Mesenchymal stem cell (in vitro differentiated cells and primary cell): ENCODE results near the gene KATNAL2.

ENCODE experiments used
- DNase-seq: peaks from one replicate; pipeline ENCODE4 v3.0.0-alpha.2; 2013
- H2AFZ ChIP-seq: one replicate; pipeline ENCODE4 v1.6.1; 2013; ENCODE audit warnings: low read depth, mild to moderate bottlenecking, control low read depth, inconsistent platforms, low read length, moderate library complexity
- H2AK5ac ChIP-seq: 2 replicates; pipeline ENCODE4 v1.6.1; 2013; ENCODE audit warnings: low read length, moderate library complexity, mild to moderate bottlenecking, inconsistent platforms; ENCODE audit not compliant: severe bottlenecking
- H2BK120ac ChIP-seq: one replicate; pipeline ENCODE4 v1.6.1; 2013; ENCODE audit warnings: low read depth, mild to moderate bottlenecking, inconsistent platforms, low read length, moderate library complexity
- H2BK12ac ChIP-seq, 2 experiments: one replicate each; pipeline ENCODE4 v1.6.1; 2013; ENCODE audit warnings: inconsistent platforms in 2 of 2, low read length in 2 of 2, mild to moderate bottlenecking in 2 of 2, moderate library complexity in 2 of 2, control low read depth in 1 of 2
- H2BK15ac ChIP-seq: one replicate; pipeline ENCODE4 v1.6.1; 2013; ENCODE audit warnings: mild to moderate bottlenecking, low read depth, inconsistent platforms; ENCODE audit not compliant: poor library complexity, severe bottlenecking
- H2BK5ac ChIP-seq: 2 replicates; pipeline ENCODE4 v1.6.1; 2013; ENCODE audit warnings: low read depth, mild to moderate bottlenecking, low read length, control low read depth, inconsistent platforms; ENCODE audit not compliant: poor library complexity, severe bottlenecking
- H3K14ac ChIP-seq, 2 experiments: one replicate each; pipeline ENCODE4 v1.6.1; 2013; ENCODE audit warnings: inconsistent platforms in 2 of 2, low read length in 2 of 2, control low read depth in 1 of 2, mild to moderate bottlenecking in 1 of 2, moderate library complexity in 1 of 2
- H3K18ac ChIP-seq, 2 experiments: one replicate each; pipeline ENCODE4 v1.6.1; 2013; ENCODE audit warnings: inconsistent platforms in 2 of 2, low read length in 2 of 2, control low read depth in 1 of 2, low read depth in 1 of 2, mild to moderate bottlenecking in 1 of 2
- H3K23ac ChIP-seq, 2 experiments: one replicate each; pipeline ENCODE4 v1.6.1; 2013; ENCODE audit warnings: inconsistent platforms in 2 of 2, low read length in 2 of 2, mild to moderate bottlenecking in 2 of 2, moderate library complexity in 2 of 2, control low read depth in 1 of 2
- H3K27ac ChIP-seq: 2 replicates; pipeline ENCODE4 v1.5.1; 2013; ENCODE audit warnings: mild to moderate bottlenecking, moderate library complexity, low read length, control low read depth, inconsistent platforms; ENCODE audit not compliant: poor library complexity, severe bottlenecking
- H3K27me3 ChIP-seq, 2 experiments: 2 replicates each; pipeline versions ENCODE4 v1.6.1 to v1.7.0; 2013; ENCODE audit warnings: low read length in 2 of 2, mild to moderate bottlenecking in 2 of 2, moderate library complexity in 2 of 2, control low read depth in 1 of 2, inconsistent platforms in 1 of 2; ENCODE audit not compliant: control insufficient read depth in 1 of 2, insufficient read depth in 1 of 2
- H3K36me3 ChIP-seq, 2 experiments: 2 replicates each; pipeline versions ENCODE4 v1.6.1 to v1.7.0; 2013; ENCODE audit warnings: low read length in 2 of 2, control low read depth in 1 of 2, inconsistent platforms in 1 of 2, low read depth in 1 of 2, mild to moderate bottlenecking in 1 of 2; ENCODE audit not compliant: insufficient read depth in 2 of 2, control insufficient read depth in 1 of 2
- H3K4ac ChIP-seq, 2 experiments: one replicate each; pipeline ENCODE4 v1.6.1; 2013; ENCODE audit warnings: inconsistent platforms in 2 of 2, low read length in 2 of 2, mild to moderate bottlenecking in 2 of 2, moderate library complexity in 2 of 2, control low read depth in 1 of 2, low read depth in 1 of 2
- H3K4me1 ChIP-seq: 2 replicates; pipeline ENCODE4 v1.6.1; 2013; ENCODE audit warnings: low read depth, low read length, control low read depth; ENCODE audit not compliant: control insufficient read depth, insufficient read depth
- H3K4me2 ChIP-seq: 2 replicates; pipeline ENCODE4 v1.6.1; 2013; ENCODE audit warnings: low read length, mild to moderate bottlenecking, inconsistent platforms; ENCODE audit not compliant: poor library complexity, severe bottlenecking
- H3K4me3 ChIP-seq, 2 experiments: 2 replicates each; pipeline versions ENCODE4 v1.5.1 to v1.7.0; 2013; ENCODE audit warnings: low read length in 2 of 2, mild to moderate bottlenecking in 2 of 2, control low read depth in 1 of 2, low read depth in 1 of 2; ENCODE audit not compliant: insufficient read depth in 1 of 2
- H3K79me1 ChIP-seq: replicated peaks from 2 replicates; pipeline ENCODE4 v1.6.1; 2013; ENCODE audit warnings: mild to moderate bottlenecking, control low read depth, low read length, inconsistent platforms; ENCODE audit not compliant: poor library complexity, severe bottlenecking
- H3K9ac ChIP-seq: 2 replicates; pipeline ENCODE4 v1.7.0; 2013; ENCODE audit warnings: mild to moderate bottlenecking, low read length, moderate library complexity
- H3K9me3 ChIP-seq: 2 replicates; pipeline ENCODE4 v1.7.0; 2013; ENCODE audit warnings: mild to moderate bottlenecking, low read length; ENCODE audit not compliant: control insufficient read depth
- H4K8ac ChIP-seq: one replicate; pipeline ENCODE4 v1.6.1; 2013; ENCODE audit warnings: inconsistent platforms, mild to moderate bottlenecking, low read length, moderate library complexity
- H4K91ac ChIP-seq: one replicate; pipeline ENCODE4 v1.6.1; 2013; ENCODE audit warnings: mild to moderate bottlenecking, low read length, inconsistent platforms
- WGBS: methylation state at CpG from one replicate; pipeline ENCODE4 v1.1.7; 2013; ENCODE audit warnings: mixed read lengths; 5-methylcytosine and 5-hydroxymethylcytosine counted together

Gene KATNAL2

GRCh38 chr18:47143899-47144485 is 226.6 kb downstream of the KATNAL2 start:
- H3K14ac ChIP-seq = no peak overlapping the region
- no peaks in the 10 kb centered on the region for H3K9me3 ChIP-seq
- no peak overlapping the region for H4K91ac ChIP-seq
- no peak overlapping the region for H2BK15ac ChIP-seq
- H2AFZ ChIP-seq = no peak overlapping the region
- no peak overlapping the region for H3K9ac ChIP-seq
- H3K4me1 ChIP-seq = no peaks in the 10 kb centered on the region
- peaks cover 0 to 12% of the 10 kb centered on the region in 2 experiments for H3K36me3 ChIP-seq
- no peak overlapping the region for H3K4me3 ChIP-seq
- no peak overlapping the region for H3K4ac ChIP-seq
- H3K23ac ChIP-seq = no peak overlapping the region
- H3K4me2 ChIP-seq = no peak overlapping the region
- H3K27me3 ChIP-seq = no peaks in the 10 kb centered on the region
- no peak overlapping the region for H2BK120ac ChIP-seq
- H3K79me1 ChIP-seq = peaks cover 17% of the 10 kb centered on the region
- H2BK5ac ChIP-seq = no peak overlapping the region
- no peak for DNase-seq
- H2AK5ac ChIP-seq = no peak overlapping the region
- WGBS = 98% methylated on average over 4 of the region's 4 CpGs
- H4K8ac ChIP-seq = no peak overlapping the region
- no peak overlapping the region for H2BK12ac ChIP-seq
- no peak overlapping the region for H3K27ac ChIP-seq
- no peak overlapping the region for H3K18ac ChIP-seq

GRCh38 chr18:47146206-47146605 is 228.8 kb downstream of the KATNAL2 start:
- Histone ChIP-seq H3K9ac (no peak overlapping the region), H3K14ac (no peak overlapping the region), H4K91ac (no peak overlapping the region), H3K23ac (no peak overlapping the region), H3K4me2 (no peak overlapping the region), H3K4ac (no peak overlapping the region), H2AK5ac (no peak overlapping the region), H3K36me3 (peaks cover 0 to 12% of the 10 kb centered on the region in 2 experiments), H3K79me1 (peaks cover 13% of the 10 kb centered on the region), H3K4me1 (peaks cover 5% of the 10 kb centered on the region), H2BK12ac (no peak overlapping the region), H4K8ac (no peak overlapping the region), H2BK120ac (no peak overlapping the region), H2BK15ac (no peak overlapping the region), H3K27ac (no peak overlapping the region), H3K27me3 (no peaks in the 10 kb centered on the region), H3K9me3 (no peaks in the 10 kb centered on the region), H2AFZ (no peak overlapping the region), H3K18ac (no peak overlapping the region), H2BK5ac (no peak overlapping the region), H3K4me3 (no peak overlapping the region)
- DNase-seq = no peak
- WGBS = 92% methylated on average over 2 of the region's 3 CpGs

- Histone ChIP-seq H3K36me3 (peaks cover 0 to 20% of the 10 kb centered on the region in 2 experiments), H2BK12ac (no peak overlapping the region), H3K9ac (peak overlapping the region; percentile 96), H3K79me1 (peaks cover 9% of the 10 kb centered on the region), H3K4me1 (peaks cover 5% of the 10 kb centered on the region), H2BK15ac (peak overlapping the region; percentile 33), H4K91ac (no peak overlapping the region), H3K4ac (peak overlapping the region; percentile 8 to 54), H2AK5ac (no peak overlapping the region), H4K8ac (peak overlapping the region; percentile 96), H3K4me2 (peak overlapping the region; percentile 92), H3K23ac (no peak overlapping the region), H3K18ac (peak overlapping the region; percentile 72 to 97), H2BK120ac (no peak overlapping the region), H3K4me3 (peak overlapping the region; percentile 64 to 89), H2BK5ac (no peak overlapping the region), H3K14ac (no peak overlapping the region), H2AFZ (peak overlapping the region; percentile 2), H3K9me3 (no peaks in the 10 kb centered on the region), H3K27me3 (no peaks in the 10 kb centered on the region), H3K27ac (peak overlapping the region; percentile 98)
- no peak for DNase-seq
- WGBS = 31% methylated on average over 12 of the region's 12 CpGs
Measured at GRCh38 chr18:47149457-47150028, 232.1 kb downstream of the KATNAL2 start.

- Histone ChIP-seq H3K18ac (peak within 1 kb of the TSS; percentile 72 to 97), H3K14ac (peak within 1 kb of the TSS in 1 of 2 experiments; percentile 5), H3K27me3 (no peaks in the 10 kb centered on the region), H3K9ac (peak within 1 kb of the TSS; percentile 96), H2BK120ac (peak within 1 kb of the TSS; percentile 96), H3K9me3 (no peaks in the 10 kb centered on the region), H3K4me1 (peaks cover 5% of the 10 kb centered on the region), H2AFZ (peak within 1 kb of the TSS; percentile 2), H2BK12ac (no peak within 1 kb of the TSS), H4K91ac (peak within 1 kb of the TSS; percentile 97), H3K79me1 (peaks cover 9% of the 10 kb centered on the region), H3K4me2 (peak within 1 kb of the TSS; percentile 92), H2BK5ac (peak within 1 kb of the TSS; percentile 92), H3K27ac (peak within 1 kb of the TSS; percentile 98), H2BK15ac (peak within 1 kb of the TSS; percentile 97), H4K8ac (peak within 1 kb of the TSS; percentile 96), H3K23ac (no peak within 1 kb of the TSS), H3K4ac (peak within 1 kb of the TSS; percentile 8 to 82), H3K4me3 (peak within 1 kb of the TSS; percentile 64 to 89), H2AK5ac (no peak within 1 kb of the TSS), H3K36me3 (peaks cover 0 to 27% of the 10 kb centered on the region in 2 experiments)
- WGBS = 1% methylated on average over 60 of the region's 70 CpGs
- peak; percentile 88 for DNase-seq
Measured at GRCh38 chr18:47150029-47150823, 232.8 kb downstream of the KATNAL2 start, which contains the start of gene HDHD2. HDHD2 (minus strand) TSS chr18:47150500; CDS start chr18:47136439, 14,061 bp downstream.
